Natural killer cell treated with Interleukin-12 subunit alpha and Interleukin-12 subunit beta and Interleukin-15 and Interleukin-18, amount 100 ng/mL, for 72 hours (primary cell): Measurements from ENCODE around the gene HOXB9. TPM values are rescaled to one million over a fixed set of nuclear protein-coding genes. Genes with fewer than 3 reads are reported as not detected.

ENCODE experiments used
- ATAC-seq, 2 donors: fragments of 150-1000 bp; cut with Tn5 transposase in 1 of 2; sonication (Bioruptor Pico), chemical (Tn5 transposase) in 1 of 2; 2 replicates each; pipeline ENCODE4 v1.10.0; 2021
- DNase-seq: peaks from one replicate; pipeline ENCODE4 v3.0.0; 2022; ENCODE audit warnings: low spot score
- H3K27ac Mint-ChIP-seq, 2 donors: 1 replicate in 1 of 2; 2 replicates in 1 of 2; pipeline ENCODE4 v1.8.0; 2022; ENCODE audit warnings: mixed read lengths in 2 of 2, mild to moderate bottlenecking in 1 of 2, moderate library complexity in 1 of 2
- H3K27me3 Mint-ChIP-seq, 2 donors: 1 replicate in 1 of 2; 2 replicates in 1 of 2; pipeline ENCODE4 v1.8.0; 2022; ENCODE audit warnings: mixed read lengths in 2 of 2
- H3K36me3 Mint-ChIP-seq: one replicate; pipeline ENCODE4 v1.8.0; 2022; ENCODE audit warnings: mixed read lengths
- H3K4me1 Mint-ChIP-seq, 2 donors: 1 replicate in 1 of 2; 2 replicates in 1 of 2; pipeline ENCODE4 v1.8.0; 2022; ENCODE audit warnings: low read depth in 2 of 2, mixed read lengths in 2 of 2, mild to moderate bottlenecking in 1 of 2
- H3K4me3 Mint-ChIP-seq: one replicate; pipeline ENCODE4 v1.8.0; 2022; ENCODE audit warnings: mixed read lengths
- H3K9me3 Mint-ChIP-seq: 2 replicates; pipeline ENCODE4 v1.8.0; 2022; ENCODE audit warnings: mixed read lengths
- total RNA-seq, 2 donors: library from RNA; stranded (reverse); gene quantifications; one replicate each; pipeline ENCODE4 v1.2.3, GENCODE V29; 2022

The HOXB9 gene
- total RNA-seq, 2 donors from 2014 or later = 0.78 to 2.7 TPM

DNA sequence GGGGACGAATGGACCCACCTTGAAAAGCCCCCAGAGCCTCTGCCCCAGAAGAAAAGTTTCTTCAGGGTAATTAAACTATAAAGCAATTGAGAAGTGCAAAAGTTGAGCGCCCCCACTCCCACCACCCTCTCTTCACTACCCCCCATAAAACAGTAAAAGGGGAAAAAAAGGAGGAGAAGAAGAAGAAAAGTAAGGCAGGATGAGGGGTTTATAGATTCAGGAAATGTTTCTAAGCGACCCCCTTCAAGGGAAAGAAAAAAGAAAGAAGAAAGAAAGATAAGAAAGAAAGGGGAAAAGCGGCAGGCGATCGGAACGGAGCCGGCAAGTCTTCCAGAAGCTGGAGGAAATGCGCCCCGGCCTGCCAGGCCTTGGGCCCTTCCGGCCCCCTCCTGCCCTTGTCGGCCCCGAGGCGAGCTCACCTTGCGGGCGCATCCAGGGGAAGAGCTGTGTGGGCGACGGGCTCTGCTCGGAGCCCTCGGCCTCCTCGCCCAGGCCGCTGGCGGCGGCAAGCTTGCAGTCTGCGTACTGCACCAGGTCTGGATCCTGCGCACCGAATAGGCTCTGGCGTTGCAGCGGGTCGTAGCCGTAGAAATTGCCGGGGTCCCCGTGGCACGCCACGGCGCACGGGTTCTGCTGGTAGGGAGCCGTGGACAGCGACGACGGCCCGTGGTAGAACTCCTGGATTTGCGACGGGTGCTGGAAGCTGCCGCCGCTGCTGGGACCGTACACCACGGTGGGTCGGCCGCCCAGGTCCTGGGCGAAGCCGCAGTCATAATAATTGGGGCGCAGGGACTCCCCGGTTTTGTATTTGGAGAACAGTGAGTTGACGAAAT, 12.1 kb downstream of the HOXB9 start:
- H3K9me3 Mint-ChIP-seq = no peaks in the 10 kb centered on the region

DNA sequence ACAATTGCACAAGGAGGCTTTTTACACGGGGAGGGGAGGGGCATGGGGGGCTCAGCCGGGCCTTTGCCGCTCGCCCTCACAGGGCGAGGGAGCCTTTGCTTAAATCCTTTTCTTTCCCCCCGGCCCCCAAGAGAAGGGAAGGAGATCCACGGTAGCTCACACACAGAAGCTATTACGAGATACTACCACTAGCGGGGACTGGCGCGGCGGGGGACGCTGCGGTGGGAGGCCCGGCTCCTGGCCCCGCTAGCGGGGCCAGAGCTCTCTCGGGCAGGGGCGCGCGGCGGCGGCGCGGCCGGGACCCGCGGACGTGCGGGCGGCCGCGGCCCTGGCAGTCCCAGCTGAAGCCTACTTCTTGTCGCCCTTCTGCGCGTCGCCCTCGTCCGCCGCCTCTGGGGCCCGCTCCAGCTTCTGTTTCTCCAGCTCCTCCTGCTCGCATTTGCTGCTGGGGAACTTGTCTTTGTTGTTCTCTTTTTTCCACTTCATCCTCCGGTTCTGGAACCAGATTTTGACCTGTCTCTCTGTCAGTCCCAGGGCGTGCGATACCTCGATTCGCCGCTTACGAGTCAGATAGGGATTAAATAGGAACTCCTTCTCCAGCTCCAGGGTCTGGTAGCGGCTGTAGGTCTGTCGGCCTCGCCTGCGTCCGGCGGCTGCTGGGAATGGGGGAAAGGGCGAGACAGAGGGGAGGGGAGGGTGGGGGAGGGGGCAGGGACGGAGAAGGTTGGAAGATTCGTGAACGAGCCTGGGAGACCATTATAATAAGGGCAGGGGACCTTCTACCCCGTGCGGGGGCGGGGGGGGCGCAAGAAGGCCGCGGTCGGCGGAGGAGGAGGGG, 13.1 kb downstream of the HOXB9 start:
- no peaks in the 10 kb centered on the region for H3K36me3 Mint-ChIP-seq
- H3K27me3 Mint-ChIP-seq = peaks cover 46 to 47% of the 10 kb centered on the region in 2 donors
- peak overlapping the region; percentile 85 for H3K4me3 Mint-ChIP-seq
- DNase-seq (no peak), ATAC-seq (peak; percentile 71 to 73)
- peaks cover 47 to 49% of the 10 kb centered on the region in 2 donors for H3K4me1 Mint-ChIP-seq
- H3K27ac Mint-ChIP-seq = peak overlapping the region; percentile 53 to 86
- no peaks in the 10 kb centered on the region for H3K9me3 Mint-ChIP-seq

More for the DNA sequence above, 12.1 kb downstream of the HOXB9 start:
- H3K4me3 Mint-ChIP-seq = peak overlapping the region; percentile 85
- DNase-seq = no peak
- no peaks in the 10 kb centered on the region for H3K36me3 Mint-ChIP-seq
- H3K4me1 Mint-ChIP-seq = peaks cover 50 to 57% of the 10 kb centered on the region in 2 donors
- peaks cover 46 to 57% of the 10 kb centered on the region in 2 donors for H3K27me3 Mint-ChIP-seq
- no peak for ATAC-seq
- H3K27ac Mint-ChIP-seq = peak overlapping the region in 1 of 2 donors; percentile 53

DNA sequence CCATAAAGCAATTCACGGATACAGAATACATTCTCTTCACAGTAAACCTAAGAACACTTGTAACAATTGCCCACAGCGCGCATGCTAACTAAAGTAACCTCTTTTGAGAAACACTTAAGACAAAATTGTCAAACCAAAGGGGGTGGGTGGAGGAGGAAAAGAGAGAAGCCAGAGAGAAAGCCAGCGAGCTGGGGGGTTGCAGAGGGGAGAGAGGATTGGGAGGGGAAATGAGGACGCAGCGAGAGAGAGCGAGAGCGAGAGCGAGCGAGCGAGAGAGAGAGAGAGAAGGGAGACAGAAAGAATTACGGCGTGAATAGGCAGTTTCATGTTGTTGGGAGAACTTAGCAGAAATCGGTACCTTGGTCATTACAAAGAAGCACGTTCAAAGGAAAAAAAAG, 13.7 kb downstream of the HOXB9 start:
- Mint-ChIP-seq H3K36me3 (no peaks in the 10 kb centered on the region), H3K27ac (peak overlapping the region; percentile 17 to 86), H3K9me3 (no peaks in the 10 kb centered on the region), H3K27me3 (peaks cover 46 to 47% of the 10 kb centered on the region in 2 donors), H3K4me3 (peak overlapping the region; percentile 85), H3K4me1 (peaks cover 45 to 48% of the 10 kb centered on the region in 2 donors)
- ATAC-seq (no peak), DNase-seq (no peak)

- ATAC-seq (peak in 1 of 2 donors; percentile 30), DNase-seq (no peak)
- Mint-ChIP-seq H3K4me1 (peaks cover 40 to 43% of the 10 kb centered on the region in 2 donors), H3K36me3 (no peaks in the 10 kb centered on the region), H3K27me3 (peaks cover 40 to 42% of the 10 kb centered on the region in 2 donors), H3K27ac (peak overlapping the region; percentile 81 to 94), H3K9me3 (no peaks in the 10 kb centered on the region), H3K4me3 (peak overlapping the region; percentile 85)
Observed at GRCh38 chr17:48611681-48612455, 14.3 kb downstream of the HOXB9 start.

- Mint-ChIP-seq H3K27me3 (peaks cover 36 to 37% of the 10 kb centered on the region in 2 donors), H3K9me3 (no peaks in the 10 kb centered on the region), H3K36me3 (no peaks in the 10 kb centered on the region), H3K4me1 (peaks cover 37 to 41% of the 10 kb centered on the region in 2 donors), H3K4me3 (peak overlapping the region; percentile 85), H3K27ac (peak overlapping the region; percentile 81 to 94)
- ATAC-seq (peak; percentile 8 to 29), DNase-seq (no peak)
Observed at GRCh38 chr17:48611213-48611612, 14.9 kb downstream of the HOXB9 start.

DNA sequence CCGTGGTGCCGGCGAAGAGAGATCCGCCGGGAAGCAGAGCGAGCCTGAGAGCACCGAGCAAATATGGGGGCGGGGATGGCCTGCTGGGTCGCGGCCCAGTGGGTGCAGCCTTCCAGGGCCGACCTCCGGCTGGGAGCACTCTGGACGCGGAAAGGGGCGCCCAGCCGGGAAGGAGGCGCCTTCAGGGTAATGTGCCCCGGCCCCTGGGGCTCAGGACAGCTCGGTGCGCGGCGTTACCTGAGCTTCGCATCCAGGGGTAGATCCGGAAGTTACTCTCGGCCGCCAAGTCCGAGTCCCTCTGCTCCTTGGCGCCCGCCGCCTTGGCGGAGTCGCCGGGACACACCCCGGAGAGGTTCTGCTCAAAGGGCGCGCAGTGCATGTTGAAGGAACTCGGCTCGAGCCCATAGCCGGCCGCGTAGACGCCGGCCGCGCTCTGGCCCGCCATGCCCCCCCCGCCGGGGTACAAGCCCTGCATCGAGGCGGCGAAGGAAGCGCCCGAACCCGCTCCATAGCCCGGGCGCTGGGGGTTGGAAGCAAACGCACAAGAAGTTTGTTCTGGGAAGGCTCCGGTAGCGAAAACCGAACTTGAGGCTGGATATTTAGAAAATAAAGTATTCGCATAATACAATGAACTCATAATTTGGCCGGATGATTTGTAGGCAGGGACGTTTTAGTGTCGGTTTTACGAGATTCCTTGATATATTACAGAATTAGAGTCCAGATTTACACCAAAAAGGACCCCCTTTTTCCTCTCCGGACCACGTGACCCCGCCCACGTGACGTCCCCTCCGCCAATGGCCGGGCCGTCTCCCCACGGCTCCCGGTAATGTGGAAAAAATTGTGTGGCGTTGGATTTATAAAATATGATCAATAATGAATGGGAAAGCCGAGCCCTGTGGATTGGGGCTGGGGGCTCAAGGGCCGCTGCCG, 15.6 kb downstream of the HOXB9 start, which contains the start of gene HOXB7:
Gene HOXB7, minus strand, starts transcription at position 736 of the 930 bp plus-strand sequence. Its CDS starts 99 bp downstream, at position 637.
- Mint-ChIP-seq H3K36me3 (no peaks in the 10 kb centered on the region), H3K4me3 (peak within 1 kb of the TSS; percentile 85), H3K4me1 (peaks cover 37 to 41% of the 10 kb centered on the region in 2 donors), H3K27ac (peak within 1 kb of the TSS; percentile 81 to 94), H3K27me3 (peaks cover 35 to 36% of the 10 kb centered on the region in 2 donors), H3K9me3 (no peaks in the 10 kb centered on the region)
- DNase-seq (peak; percentile 84), ATAC-seq (peak; percentile 66 to 75)

DNA sequence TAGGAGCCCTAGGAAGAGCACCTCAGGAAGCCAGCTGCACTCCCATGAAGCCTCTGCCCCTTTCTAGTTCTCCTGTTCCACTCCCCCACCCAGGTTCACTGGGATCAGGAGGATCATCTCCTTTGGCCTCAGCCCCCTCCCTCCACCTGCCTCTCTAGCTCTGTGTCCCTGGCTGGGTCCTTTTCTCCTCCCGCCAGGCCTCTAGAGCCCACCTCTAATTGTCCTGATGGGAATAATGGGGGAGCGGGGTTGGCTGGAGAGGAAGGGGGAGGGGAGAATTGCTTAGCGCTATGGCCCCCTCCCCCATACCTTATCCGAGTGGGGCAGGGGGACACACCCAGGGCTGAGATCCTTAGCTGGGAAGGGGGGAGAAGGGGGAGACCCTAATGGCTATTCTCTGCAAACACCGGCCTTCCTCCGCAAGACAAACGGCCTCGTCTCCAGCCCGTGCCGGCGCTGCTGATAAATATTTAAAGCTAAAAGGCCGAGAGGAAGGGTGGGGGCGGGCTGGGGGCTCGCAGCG, 16.3 kb downstream of the HOXB9 start:
- peaks cover 31 to 33% of the 10 kb centered on the region in 2 donors for H3K27me3 Mint-ChIP-seq
- no peaks in the 10 kb centered on the region for H3K36me3 Mint-ChIP-seq
- ATAC-seq (no peak), DNase-seq (no peak)
- peaks cover 35 to 36% of the 10 kb centered on the region in 2 donors for H3K4me1 Mint-ChIP-seq
- H3K9me3 Mint-ChIP-seq = no peaks in the 10 kb centered on the region
- H3K27ac Mint-ChIP-seq = no peak overlapping the region
- H3K4me3 Mint-ChIP-seq = no peak overlapping the region

DNA sequence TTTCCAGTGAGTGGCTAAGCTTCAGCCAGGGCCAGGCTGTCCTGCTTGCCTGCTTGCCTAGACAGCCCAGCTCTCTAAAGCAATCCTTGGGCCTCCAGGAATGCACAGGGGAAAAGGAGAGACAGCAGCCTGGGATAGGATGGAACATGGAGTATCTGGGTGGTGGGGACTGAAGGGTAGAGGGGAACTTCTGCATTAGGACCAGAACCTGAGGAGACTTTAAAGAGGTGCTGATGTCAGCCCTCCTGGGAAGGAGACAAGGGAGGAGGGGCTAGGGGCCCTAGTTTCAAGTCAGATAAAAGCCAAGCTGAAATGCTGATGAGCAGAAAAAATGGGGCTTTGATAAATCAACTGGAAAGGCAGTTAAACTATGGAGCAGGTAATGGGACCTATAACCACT, 17.1 kb downstream of the HOXB9 start:
- H3K4me1 Mint-ChIP-seq = peaks cover 30 to 33% of the 10 kb centered on the region in 2 donors
- no peak for DNase-seq
- peaks cover 30 to 31% of the 10 kb centered on the region in 2 donors for H3K27me3 Mint-ChIP-seq
- no peak for ATAC-seq
- H3K9me3 Mint-ChIP-seq = no peaks in the 10 kb centered on the region
- no peak overlapping the region for H3K27ac Mint-ChIP-seq
- H3K36me3 Mint-ChIP-seq = no peaks in the 10 kb centered on the region
- peak overlapping the region; percentile 34 for H3K4me3 Mint-ChIP-seq

- peaks cover 27 to 28% of the 10 kb centered on the region in 2 donors for H3K4me1 Mint-ChIP-seq
- H3K27ac Mint-ChIP-seq = no peak overlapping the region
Observed at GRCh38 chr17:48608494-48608834, 17.7 kb downstream of the HOXB9 start.

GRCh38 chr17:48606892-48607614, 19.1 kb downstream of the HOXB9 start:
- DNase-seq (no peak), ATAC-seq (no peak)
- Mint-ChIP-seq H3K9me3 (no peaks in the 10 kb centered on the region), H3K36me3 (no peaks in the 10 kb centered on the region), H3K4me3 (no peak overlapping the region), H3K4me1 (peaks cover 18 to 19% of the 10 kb centered on the region in 2 donors), H3K27ac (no peak overlapping the region), H3K27me3 (peaks cover 27 to 34% of the 10 kb centered on the region in 2 donors)

More at GRCh38 chr17:48608494-48608834, 17.7 kb downstream of the HOXB9 start:
- H3K27me3 Mint-ChIP-seq = peaks cover 28 to 30% of the 10 kb centered on the region in 2 donors
- H3K4me3 Mint-ChIP-seq = peak overlapping the region; percentile 34
- no peaks in the 10 kb centered on the region for H3K36me3 Mint-ChIP-seq
- H3K9me3 Mint-ChIP-seq = no peaks in the 10 kb centered on the region
- ATAC-seq = no peak
- no peak for DNase-seq

- Mint-ChIP-seq H3K36me3 (no peaks in the 10 kb centered on the region), H3K4me1 (peaks cover 12 to 13% of the 10 kb centered on the region in 2 donors), H3K27ac (no peak overlapping the region), H3K9me3 (no peaks in the 10 kb centered on the region), H3K4me3 (no peak overlapping the region), H3K27me3 (peaks cover 28 to 35% of the 10 kb centered on the region in 2 donors)
- DNase-seq = no peak
- no peak for ATAC-seq
Observed at GRCh38 chr17:48605991-48606891, 19.9 kb downstream of the HOXB9 start.
